ENCODE data around the gene CCDC192.
"Not testable (repeated sequence)": the region's sequence is repeated elsewhere in the genome, so short reads cannot be mapped to it uniquely, and the experiment has no call there.

The CCDC192 gene, protein sequence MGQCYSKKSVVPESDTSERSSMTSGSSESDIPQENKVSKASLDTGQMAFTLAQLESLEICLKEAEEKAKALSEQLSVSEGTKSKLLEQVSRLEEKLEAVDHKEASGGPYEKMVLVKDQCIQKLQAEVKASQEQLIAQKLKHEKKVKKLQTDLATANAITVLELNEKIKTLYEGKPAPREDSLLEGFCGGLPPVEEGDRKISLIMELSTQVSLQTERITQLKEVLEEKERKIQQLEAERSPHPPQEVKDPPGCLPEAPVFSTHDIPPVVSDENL

DNA sequence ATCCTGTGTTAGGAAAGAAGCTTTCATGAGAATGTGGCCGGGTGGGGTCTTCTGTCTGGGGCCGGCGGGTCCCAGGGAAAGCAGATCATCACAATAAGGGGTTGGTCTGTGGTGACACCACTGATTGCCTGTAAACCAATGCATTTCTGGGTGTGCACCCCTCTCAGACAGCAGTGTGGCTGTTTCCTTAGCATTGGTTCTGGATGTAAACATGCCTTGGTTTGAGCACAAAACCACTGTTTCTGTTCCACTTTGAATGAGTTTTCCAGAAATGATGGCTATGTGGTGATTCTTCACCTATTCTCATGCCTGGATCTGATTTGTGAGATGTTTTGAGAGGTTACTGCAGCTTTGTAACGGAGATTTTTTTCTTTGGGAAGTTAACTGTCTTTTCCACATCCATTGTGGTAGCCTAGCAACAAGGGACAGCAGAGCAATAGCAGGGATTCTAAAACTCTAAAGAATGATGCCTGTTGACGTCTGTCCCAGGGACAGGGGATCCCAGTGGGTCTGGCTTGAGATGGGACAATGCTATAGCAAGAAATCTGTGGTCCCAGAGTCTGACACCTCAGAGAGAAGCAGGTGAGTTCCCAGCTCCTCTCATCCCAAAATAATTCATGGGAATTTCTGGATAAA, at the start of gene CCDC192:
Gene CCDC192 (plus strand): TSS at position 466 of the 636 bp plus-strand sequence. CDS start 55 bp downstream, at position 521.
- no peak for DNase-seq (ENCODE audit: low read depth in 2 of 3, low spot score in 2 of 3)

DNA sequence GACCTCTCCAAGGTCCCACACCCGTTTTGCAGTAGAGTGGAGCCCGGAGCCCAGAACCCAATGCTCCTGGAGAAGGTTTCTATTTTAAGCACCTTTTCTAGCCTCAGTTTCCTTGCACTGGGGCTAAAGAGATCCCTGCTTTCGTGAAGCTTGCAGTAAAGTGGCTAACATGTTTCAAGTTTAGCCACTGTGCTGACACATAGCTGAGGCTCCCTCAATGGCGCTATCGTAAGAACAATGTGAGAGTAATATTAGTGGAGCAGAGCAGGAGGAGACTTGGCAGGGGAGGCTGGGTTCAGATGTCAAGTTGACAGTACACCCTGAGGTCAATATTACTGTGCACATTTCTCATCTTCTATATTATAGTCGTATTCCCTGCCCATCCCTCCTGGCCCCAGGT, 46.4 kb upstream of the CCDC192 start:
- no peak for DNase-seq (ENCODE audit: low read depth in 2 of 3, low spot score in 2 of 3)

DNA sequence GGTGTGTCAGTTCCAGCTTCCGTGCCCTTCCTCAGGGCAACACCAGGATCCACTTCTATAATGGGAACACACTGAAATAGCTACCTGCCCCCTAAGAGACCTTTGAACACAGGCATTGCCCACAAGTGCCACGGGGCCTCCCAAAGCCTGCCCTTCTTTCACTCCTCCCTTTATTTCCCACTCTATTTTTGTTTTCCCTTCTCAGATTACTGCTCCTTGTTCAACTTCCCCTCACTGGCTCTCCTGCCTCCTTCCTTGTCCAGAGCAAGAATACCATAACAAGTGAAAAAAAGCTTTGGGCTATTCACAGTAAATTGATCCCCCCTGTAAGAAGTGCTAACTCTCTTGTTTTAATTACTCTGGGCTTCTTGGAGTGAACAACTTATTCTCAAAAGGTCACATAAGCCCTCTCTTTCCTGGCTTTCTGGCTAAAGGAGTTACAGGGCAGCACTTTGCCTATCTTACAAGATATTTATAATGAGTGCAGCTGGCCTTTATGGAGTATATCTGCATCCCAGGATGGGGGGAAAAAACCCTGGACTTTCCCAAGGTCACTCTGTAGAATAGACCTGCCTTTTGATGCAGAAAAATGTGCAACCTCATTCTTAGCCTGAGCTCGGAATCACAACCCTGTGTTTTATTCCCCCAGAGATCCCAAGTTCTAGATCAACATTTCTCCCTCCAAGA, 43.0 kb upstream of the CCDC192 start:
- DNase-seq (ENCODE audit: low read depth in 2 of 3, low spot score in 2 of 3): no peak

DNA sequence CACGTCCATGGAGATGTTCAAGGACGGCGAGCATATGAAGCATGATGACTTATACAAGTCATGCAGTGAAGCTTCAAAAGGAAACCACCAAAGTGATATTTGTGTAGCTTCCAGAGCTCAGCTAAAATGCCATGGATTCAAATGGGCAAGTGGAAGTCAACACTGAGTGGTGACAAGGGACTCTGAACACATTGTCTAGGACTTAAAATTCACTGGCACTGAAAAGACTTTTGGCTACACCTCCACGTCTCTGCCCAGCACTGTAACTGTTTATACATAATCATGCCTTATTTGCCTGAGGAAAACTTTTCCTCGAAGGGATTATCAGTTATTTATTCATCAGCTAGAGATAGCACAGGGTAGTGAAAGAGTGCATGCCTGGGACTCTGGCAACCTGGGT, 39.1 kb upstream of the CCDC192 start:
- no peak for DNase-seq (ENCODE audit: low read depth in 2 of 3, low spot score in 2 of 3)

DNA sequence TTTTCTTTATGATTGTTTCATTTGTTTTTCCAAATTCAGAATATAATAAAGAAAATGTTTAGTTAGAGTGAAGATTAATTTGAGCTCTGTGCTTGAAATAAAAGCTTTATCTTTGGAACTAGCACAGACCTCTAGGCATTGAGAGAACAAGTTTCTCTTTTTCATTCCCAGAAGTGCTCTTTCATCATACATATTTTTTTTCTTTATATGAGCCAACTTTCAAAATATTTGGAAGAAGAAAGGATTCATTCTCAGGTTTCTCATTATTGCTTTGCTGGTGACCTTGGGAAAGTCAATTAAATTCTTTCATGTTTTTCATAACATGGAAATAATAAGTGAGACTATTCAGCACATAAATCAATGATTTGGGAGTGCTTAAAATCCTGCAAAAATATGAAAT, 37.5 kb upstream of the CCDC192 start:
- no peak for DNase-seq (ENCODE audit: low read depth in 2 of 3, low spot score in 2 of 3)

DNA sequence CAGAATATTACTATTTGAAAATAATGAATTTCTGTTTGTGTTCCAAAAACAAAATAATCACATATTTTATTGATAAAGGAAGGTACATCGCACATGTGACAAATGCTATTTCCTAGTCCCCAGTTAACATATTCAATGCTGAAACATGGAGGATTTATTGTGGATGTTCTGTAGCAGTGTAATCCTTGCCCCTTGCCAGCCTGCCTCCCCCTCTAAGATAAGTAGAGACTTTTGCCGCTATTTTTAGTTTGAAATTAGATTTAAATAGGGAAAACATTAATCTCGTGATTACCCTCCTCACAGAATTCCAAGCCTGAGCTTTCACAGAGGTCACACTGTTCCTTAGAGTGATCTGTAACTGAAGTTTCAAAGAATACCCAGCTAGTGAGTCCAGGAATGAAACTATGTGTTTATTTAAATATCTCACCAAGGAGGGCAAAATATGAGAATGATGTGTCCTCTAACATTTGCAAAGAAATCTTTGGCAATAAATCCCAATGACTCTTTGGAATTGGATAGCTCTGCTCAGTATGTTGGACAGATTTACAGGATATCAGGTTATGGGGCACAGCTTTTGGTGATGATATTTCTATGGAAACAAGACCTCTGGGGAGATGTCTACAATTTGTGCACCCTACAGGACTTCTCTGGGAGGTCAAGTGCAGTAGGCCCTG, 37.0 kb upstream of the CCDC192 start:
- no peak for DNase-seq (ENCODE audit: low read depth in 2 of 3, low spot score in 2 of 3)

DNA sequence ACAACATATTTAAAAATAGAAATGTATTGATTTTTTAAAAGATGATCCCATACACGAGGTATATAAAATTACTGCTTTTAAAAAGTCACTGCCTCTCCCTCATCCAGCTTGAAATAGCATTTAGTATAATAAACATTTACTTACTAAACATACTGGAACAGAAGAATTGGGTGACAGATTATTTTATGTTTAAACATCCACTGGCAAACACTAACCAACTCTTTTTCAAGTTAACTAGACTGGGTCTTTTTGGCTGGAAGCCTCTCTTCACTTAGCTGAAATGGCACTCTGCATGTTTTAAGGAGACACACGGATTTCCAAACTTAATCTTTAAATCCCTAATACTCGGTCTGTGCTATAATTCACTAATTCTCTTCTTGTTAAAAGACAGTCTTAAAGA, 35.3 kb upstream of the CCDC192 start:
- no peak for DNase-seq (ENCODE audit: low read depth in 2 of 3, low spot score in 2 of 3)

DNA sequence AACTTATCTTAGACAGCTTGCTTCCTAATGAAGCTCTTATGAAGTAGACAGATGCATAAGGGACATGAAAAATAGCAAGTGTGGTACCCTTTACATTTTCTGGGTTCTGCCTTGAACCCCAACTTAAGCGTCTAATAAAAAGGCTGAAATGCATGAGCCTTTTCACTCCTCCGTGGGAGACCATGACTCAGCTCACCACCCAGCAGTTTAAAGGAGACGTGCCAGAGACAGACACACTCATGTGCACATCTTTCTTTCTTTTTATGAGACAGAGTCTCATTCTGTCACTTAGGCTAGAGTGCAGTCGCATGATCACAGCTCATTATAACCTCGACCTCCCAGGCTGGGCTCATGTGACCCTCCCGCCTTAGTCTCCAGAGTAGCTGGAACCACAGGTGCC, 32.0 kb upstream of the CCDC192 start:
- DNase-seq (ENCODE audit: low read depth in 2 of 3, low spot score in 2 of 3): no peak

DNA sequence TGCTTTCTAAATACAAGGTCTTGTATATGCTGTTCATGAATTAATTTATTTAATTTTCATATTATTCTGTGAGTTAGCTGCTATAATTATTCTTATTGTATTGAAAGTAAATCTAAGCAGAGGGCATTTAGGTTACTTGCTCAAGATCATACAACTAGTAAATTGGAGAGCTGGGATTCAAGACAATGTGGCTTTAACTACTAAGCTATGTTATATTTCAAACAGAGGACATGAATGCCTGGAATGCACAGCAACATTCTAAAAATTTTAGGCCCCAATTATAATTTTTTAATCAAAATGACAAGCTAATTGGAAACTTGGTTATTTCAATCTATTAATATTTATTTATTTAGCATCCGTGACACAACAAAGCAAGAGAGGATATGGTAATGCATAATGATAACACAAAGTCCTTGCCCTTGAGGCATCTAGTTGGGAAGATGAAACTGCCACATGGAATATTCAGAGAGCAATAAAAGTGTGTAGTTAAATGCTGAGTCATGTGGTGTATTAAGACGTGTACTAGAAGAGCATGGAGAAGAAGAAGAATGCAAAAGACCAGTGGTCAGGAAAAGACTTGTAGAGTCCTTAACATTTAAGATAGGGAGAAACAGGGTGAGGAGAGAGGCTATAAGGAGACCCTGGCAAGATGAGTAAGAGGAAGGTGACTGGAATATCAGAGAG, 29.9 kb upstream of the CCDC192 start:
- DNase-seq (ENCODE audit: low read depth in 2 of 3, low spot score in 2 of 3): no peak

DNA sequence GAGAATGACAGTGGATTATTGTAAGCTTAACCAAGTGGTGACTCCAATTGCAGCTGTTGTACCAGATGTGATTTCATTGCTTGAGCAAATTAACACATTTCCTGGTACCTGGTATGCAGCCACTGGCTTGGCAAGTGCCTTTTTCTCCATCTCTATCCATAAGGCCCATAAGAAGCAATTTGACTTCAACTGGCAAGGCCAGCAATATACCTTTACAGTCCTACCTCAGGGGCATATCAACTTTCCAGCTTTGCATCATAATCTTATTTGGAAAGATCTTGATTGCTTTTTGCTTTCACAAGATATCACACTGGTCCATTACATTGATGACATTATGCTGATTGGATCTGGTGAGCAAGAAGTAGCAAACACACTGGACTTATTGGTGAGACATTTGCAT, 26.2 kb upstream of the CCDC192 start:
- not testable (repeated sequence) for DNase-seq (ENCODE audit: low read depth in 2 of 3, low spot score in 2 of 3)

DNA sequence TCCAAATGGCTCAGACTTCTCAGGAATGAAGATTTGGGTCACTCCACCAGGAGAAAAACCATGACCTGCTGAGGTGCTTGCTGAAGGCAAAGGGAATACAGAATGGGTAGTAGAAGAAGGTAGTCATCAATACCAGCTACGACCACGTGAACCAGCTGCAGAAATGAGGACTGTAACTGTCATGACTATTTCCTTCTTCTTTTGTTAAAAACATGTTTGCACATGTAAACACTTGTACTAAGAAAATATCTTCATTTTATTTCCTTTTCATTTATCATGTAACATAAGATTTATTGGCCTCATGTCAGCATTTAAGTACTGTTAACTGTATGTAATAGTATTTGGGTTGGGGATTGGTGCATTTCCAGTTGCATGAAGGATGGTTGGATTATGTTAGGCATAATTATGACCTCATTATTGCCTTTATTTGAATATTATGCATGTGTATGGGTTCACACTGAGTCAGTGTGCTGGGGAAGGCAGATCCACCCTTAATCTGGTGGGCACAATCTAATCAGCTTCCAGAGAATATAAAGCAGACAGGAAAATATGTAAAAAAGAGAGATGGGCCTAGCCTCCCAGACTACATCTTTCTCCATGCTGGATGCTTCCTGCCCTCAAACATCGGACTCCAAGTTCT, 23.4 kb upstream of the CCDC192 start:
- not testable (repeated sequence) for DNase-seq (ENCODE audit: low read depth in 2 of 3, low spot score in 2 of 3)

DNA sequence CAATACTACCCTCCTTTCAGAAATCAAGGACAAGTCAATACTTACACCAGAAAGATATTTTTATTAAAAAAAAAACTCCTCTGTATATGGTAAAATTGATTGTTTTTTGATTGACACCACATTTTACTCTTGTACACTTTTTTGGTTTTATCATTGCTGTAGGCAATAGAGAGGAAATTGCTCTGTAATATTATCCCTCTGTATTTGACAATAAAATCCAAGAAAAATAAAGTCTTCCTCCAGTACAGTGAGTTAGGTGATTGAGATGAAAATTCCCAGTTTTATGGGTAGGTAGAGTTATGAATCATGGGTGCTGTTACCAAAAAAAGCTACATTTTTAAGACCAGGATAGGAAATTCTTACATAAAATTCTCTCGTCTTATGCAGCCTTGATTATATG, 22.6 kb upstream of the CCDC192 start:
- no peak for DNase-seq (ENCODE audit: low read depth in 2 of 3, low spot score in 2 of 3)

DNA sequence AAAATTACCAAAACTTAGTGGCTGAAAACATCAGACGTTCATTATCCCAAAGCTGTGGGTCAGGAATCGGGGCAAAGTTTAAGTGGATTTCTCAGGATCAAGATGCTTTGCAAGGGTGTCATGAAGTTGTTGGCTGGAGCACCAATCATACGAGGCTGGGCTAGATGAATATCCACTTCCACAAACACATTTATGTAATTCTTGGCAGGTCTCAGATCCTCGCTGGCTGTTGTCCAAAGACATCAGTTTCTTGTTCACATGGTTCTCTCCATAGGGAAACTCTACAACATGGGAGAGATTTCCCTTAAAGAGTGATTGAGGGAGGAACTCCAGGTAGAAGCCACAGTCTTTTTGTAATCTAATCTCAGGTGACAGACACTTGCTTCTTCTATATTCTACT, 20.2 kb upstream of the CCDC192 start:
- DNase-seq (ENCODE audit: low read depth in 2 of 3, low spot score in 2 of 3): no peak

DNA sequence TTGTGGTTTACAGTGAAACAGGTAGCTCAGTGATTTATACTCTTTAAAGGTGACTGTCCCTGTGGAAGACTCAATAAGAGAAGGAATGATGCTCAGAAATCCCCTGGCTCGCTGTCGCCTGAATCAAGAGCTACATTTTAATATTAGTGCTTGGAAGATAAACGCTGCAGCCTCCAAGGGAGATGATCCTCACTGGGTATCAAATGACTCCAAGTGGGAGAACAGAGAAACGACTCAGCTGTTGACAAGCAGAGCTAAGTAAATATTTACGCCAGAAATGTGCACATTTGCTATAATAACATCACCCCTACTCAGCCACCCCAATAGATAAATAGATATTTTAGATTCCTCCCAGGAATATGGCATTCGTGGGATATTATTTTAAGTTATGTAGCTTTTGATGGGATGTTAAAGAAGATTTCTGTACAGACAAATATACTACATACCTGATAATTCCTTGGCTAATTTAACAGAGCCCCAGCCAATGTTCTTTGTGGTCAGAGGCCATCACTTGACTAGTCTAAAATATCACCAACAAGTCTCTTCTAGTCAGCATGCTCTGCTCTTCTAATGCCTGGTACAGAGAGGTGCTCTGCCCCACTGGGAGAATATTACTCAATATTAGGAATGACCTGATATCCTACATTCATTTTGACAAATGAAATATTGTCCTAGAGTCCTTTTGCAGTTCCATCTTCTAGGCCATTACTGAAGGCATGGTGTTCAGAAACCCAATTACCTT, 18.3 kb upstream of the CCDC192 start:
- no peak for DNase-seq (ENCODE audit: low read depth in 2 of 3, low spot score in 2 of 3)

DNA sequence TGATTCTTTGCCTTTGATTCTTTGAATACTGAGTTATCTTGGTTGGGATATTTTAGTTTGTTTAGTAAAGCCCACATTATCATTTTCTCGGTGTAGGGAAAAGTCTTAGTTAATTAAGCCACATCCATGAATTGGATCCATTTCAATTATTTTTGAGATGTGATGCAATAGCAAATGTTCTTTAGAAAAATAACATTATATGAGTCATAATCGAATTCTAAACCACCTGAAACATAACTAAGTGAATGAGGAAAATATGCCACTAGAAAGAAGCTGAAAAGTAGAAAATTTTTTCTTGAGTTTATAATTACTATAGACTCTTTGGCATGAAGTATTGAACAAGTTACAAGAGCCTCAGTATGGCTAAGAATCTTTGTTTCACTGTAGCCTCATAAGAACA, 17.5 kb upstream of the CCDC192 start:
- DNase-seq (ENCODE audit: low read depth in 2 of 3, low spot score in 2 of 3): no peak

DNA sequence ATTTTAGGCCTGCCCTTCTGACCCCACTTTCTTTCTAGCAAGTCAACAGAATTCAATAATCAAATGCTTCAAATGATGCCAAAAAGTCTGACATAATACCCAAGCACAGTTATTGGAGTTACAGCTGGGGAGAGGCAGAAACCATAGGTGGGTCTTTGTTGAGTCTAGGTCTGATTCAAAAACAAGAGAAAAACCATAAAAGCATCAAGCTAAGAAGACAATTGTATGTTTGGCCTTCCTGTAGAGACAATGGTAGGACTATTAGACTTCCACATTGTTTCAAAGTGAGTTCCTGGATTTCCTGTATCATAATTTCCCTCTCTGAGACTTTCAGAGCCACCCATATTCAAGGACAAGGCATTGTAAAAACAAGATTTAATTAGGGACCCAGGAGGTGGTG, 16.8 kb upstream of the CCDC192 start:
- DNase-seq (ENCODE audit: low read depth in 2 of 3, low spot score in 2 of 3): no peak

DNA sequence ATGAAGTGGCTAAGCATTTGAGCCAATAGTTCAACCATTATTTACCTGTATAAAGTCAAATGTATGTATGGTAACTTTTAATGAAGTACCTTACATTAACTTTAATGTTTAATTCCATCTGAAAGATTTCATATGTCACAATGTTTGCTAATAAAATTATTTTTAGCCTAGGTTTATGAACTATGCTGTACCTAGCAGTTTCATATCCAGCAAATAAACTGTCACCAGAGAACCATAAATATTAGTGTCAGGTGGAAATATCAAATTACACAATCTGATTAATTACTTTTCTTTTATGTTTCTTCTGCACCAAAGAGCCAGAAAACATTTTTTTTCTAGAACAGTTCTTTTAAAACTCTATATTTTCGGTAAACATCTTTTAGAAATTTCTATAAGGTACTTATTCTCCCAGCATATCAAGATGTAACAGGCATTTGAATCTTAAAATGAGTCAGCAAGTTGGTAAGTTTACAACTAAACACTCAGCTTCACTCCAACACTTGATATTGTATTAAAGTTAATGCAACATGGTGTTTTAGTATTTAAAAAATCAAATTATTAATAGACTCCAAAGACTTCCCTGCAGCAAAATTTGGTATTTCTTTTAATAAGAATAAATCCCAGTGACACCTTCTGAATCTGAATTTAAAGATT, 8.5 kb upstream of the CCDC192 start:
- DNase-seq (ENCODE audit: low read depth in 2 of 3, low spot score in 2 of 3): no peak

DNA sequence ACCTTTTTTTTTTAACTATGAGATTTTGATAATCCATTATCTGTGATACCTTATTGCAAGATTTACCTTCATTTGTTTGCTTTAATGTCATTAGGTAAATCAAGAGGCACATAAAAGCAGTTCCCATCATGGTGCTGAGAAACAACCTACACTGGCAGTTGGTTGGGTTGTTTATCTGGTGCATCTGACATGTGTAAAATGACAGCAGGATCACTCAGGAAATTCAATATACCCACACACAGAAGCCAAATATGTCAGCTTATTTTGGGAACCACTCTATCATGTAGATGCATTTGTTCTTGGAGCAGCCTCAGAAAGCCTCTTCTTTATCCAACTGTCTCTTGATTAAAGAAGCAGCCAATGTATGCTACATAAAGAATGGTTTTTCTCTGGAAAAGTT, 7.8 kb upstream of the CCDC192 start:
- DNase-seq (ENCODE audit: low read depth in 2 of 3, low spot score in 2 of 3): no peak

DNA sequence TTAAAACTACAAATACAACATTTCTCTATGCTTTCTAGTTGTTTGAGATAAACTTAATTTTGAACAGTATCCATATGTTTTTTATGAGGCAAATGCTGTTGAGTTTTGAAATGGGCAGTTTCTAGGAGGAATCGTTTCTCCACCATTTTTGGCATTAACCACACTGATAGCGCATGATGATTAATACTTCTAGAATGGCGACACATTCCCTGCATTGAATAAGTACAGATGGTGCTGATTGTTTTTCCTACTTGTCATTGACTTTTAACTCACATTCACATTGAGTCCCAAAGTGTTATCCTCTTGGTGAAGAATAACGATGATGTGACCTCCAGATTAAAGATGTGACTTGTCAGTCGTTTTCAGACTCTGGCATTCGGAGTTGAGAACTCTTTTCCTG, 6.5 kb upstream of the CCDC192 start:
- DNase-seq (ENCODE audit: low read depth in 2 of 3, low spot score in 2 of 3): no peak
